Medulla oblongata (tissue), 1 donor: ENCODE measurements around the gene PRRT4.
A peak's percentile ranks its signal among the peaks of the same experiment; 100 is the strongest.

Source experiments
- DNase-seq: peaks from one replicate; pipeline ENCODE4 v3.0.0-alpha.2; 2015; ENCODE audit errors: extremely low spot score

Gene PRRT4

DNA sequence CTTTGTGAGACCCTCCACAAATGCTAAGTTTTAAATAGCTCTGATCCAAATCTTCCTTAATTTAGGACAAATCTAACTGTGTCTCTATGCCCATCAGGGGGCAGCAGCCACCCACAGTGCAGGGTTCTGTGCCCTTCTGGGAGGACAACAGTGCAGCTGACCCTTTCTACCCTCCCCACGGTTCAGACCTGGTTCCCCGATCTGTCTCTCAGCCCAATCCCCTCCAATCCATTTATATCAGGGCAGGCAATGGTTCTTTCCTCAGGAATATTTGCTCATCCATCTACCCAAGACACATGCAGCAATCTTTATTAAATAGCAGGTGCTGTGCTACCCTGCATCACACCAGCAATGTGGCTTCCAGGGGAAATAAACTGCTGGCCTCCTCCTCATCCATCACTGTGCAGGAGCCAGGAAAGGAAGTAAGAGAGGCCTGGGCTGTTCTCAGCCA, 13.8 kb downstream of the PRRT4 start:
- peak; percentile 73 for DNase-seq

DNA sequence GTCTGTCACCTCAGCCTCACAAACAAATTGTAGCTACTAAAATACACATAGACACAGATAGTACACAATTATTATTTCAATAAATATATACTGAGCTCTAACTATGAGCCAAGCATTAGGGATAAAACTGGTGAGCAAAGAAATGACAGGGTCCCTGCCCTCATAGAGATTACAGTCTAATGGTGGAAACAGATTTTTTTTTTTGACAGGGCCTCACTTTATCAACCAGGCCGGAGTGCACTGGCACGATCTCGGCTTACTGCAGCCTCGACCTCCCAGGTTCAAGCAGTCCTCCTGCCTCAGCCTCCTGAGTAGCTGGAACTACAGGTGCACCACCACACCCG, 17.1 kb downstream of the PRRT4 start:
- no peak for DNase-seq

DNA sequence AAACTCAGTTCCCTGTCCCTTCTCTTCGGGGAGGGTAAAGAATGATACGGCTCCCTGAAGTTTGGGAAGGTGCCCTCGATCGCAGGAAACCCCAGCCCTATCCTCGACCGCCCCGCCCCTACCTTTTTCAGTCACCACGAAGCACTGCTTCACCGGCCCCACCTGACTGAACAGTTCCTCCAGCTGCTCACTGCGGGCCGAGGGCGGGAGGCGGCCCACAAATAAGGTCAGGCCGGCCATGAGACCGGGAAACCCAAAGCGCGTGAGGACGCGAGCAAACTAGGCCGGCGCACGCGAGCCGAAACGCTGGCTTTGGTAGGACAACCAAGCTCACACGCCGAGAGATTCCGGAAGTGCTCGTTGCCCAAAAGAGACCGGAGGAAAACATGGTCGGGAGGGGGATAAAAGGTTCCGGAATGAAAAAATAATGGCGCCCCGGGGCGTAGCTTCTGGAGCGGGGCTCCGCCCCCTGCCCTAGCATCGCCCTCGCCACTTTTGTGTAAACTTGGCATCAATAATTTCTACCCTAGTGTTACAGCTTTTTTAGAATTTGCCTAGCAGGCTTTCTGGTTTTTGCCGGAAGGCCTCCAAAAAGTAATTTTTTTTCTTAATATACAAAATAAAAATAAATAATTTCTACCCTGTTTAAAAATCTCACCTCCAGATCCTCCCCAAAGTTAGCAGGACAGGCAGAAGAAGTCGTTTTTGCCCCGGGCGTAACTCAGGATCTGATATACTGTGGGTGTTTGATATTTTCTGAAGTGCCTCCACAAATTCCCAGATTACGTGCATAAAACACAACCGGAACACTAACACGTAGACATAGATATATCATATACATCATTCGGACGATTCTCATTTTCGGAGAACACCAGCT, 17.7 kb downstream of the PRRT4 start, which contains the start of gene RBM28:
Gene RBM28, minus strand, starts transcription at position 355 of the 877 bp plus-strand sequence. Its CDS starts 115 bp downstream, at position 240.
- peak; percentile 92 for DNase-seq

DNA sequence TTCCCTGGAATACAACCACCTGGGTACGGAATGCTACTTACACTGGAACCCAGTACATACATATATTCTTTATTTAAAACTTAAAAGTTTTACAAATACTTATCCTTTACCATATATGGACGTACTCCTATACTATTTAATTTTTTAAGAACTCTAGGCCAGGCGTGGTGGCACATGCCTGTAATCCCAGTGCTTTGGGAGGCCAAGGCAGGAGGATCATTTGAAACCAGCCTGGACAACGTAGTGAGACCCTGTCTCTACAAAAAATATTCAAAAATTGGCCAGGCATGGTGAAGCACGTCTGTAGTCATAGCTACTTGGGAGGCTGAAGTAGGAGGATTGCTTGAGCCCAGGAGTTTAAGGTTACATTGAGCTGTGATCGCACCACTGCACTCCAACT, 19.8 kb downstream of the PRRT4 start:
- no peak for DNase-seq

GRCh38 chr7:128335730-128336129, 25.8 kb downstream of the PRRT4 start:
- no peak for DNase-seq

DNA sequence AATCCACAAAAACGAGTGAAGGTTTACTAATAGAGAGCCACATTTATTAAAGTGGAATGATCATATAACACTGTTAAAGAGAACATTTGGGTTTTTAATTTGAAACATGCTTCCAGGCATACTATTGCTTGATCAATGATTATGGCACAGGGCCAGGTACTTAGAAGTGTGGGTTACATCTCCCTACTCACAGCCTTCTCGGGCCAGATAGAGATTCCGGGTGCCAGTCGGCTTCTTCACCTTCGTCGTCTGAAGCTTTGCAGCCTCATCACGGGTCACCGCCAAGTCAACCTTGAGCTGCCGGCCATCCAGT, 37.2 kb downstream of the PRRT4 start:
- DNase-seq: no peak

GRCh38 chr7:128323459-128324367, 37.8 kb downstream of the PRRT4 start:
- DNase-seq: no peak

DNA sequence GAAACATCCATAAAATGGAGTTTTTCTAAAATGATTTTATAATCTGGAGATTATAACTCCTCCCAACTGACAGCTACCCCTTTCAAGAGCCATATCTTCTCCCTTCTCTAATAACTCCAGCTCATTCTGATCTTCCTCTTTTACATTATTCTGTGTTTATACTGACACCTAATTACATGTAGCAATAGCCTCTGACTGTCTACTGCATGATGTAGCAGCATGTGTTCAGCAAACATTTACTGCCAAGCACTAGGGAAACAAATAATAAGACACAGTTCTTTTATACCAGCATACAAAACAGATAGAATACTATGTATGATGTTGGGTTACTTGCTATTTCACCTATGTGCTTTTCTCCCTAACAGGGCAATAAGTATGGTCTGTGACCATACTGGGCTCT, 38.5 kb downstream of the PRRT4 start:
- no peak for DNase-seq

DNA sequence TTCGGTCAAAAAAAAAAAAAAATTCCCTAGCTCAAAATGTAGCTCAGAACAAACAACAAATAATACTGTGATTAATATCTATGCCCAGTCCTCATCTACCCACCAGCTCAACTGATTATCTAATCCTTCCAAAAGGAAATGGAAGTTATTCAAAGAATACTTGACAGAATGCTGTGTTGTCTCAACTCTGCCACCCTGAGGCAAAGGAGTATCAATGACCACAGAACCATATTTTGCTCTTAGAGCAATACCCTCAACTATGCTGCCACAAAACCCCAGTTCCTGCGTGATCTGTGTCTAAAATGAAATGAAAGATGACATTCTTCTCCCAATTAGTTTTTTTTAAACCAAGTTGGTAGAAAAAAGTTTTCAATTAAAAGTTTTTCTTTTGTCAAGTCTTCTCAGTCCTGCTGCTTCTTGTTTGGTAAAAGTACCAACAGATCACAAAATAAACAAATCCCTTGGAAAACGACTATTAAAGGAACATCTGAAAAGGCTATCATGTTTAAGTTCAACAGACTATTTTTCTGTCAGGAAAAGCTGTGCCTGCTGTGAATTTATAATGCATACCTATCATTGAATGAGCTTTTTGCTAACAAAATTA, 39.3 kb downstream of the PRRT4 start:
- DNase-seq: peak; percentile 63

- DNase-seq: no peak
Observed at GRCh38 chr7:128321044-128321422, 40.5 kb downstream of the PRRT4 start.

DNA sequence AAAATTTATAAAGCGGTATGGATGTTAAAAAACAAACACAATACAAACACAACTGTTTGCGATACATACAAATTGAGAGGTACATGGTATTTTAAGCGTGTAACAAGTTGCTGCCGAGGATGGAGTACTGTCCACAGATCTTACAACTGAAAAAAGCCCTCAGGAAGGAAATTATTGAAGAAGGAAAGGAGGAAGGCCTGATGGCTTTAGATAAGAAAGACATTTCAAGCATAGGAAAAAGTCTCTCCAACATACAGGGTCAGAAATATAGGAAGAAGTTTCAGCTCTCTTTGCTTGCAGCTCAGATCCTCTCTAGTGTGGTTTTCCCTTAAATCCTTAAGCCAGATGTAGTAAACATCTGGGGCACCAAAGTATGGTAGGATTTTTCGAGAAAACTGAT, 42.8 kb downstream of the PRRT4 start:
- no peak for DNase-seq

DNA sequence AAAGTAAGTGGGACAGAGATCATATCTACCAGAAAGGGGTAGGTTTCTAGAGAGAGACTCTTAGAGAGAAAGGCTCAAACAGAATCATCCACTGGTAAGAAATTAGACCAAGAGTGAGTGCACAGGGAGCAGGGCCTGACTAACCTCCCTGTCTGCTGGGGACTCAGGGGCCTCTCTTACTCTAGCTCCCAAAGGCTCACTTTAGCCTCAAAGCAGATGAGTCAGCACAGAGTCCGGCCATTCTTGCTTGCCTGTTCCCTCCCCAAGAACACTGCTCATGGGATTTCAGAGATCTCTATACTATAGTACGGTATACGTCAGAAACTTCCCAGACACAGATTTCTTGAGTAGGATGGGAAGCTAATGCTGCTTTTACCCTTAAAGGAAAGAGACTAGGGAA, 50.5 kb downstream of the PRRT4 start:
- no peak for DNase-seq

GRCh38 chr7:128310499-128310898, 51.0 kb downstream of the PRRT4 start:
- no peak for DNase-seq

GRCh38 chr7:128309976-128310375, 51.5 kb downstream of the PRRT4 start:
- DNase-seq: no peak

DNA sequence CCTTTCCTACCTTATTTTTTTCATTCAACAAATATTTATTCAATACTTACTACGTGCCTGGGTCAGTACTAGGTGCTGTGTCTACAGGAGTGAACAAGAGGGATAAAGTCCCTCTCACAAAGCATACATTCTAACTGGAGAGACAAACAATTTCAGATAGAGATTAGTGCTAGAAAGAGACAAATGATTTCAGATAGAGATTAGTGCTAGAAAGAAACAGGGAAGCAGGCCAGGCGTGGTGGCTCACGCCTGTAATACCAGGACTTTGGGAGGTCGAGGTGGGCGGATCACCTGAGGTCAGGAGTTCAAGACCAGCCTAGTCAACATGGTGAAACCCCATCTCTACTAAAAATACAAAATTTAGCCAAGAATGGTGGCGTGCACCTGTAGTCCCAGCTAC, 52.4 kb downstream of the PRRT4 start:
- no peak for DNase-seq

- DNase-seq: no peak
Observed at GRCh38 chr7:128307061-128307460, 54.4 kb downstream of the PRRT4 start.

DNA sequence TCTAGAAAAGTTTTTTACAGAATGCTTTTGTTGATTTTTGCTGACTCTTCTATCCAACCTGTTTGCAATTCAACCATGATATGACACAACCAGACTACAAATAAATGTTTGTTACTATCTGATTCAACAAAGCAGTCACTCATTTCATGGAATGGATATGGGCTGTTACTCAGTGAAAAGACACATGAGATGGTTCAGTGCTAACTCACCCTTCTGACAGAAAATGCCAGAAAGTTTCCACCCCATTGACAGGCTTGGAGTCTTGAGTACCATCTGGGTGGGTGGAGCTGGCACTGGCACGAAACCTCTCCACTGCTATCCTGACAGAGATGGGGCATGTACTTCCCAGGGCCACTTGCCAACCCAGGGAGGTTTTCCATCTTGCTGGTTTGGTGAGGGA, 57.3 kb downstream of the PRRT4 start:
- peak; percentile 59 for DNase-seq

- no peak for DNase-seq
Observed at GRCh38 chr7:128303643-128304042, 57.8 kb downstream of the PRRT4 start.

DNA sequence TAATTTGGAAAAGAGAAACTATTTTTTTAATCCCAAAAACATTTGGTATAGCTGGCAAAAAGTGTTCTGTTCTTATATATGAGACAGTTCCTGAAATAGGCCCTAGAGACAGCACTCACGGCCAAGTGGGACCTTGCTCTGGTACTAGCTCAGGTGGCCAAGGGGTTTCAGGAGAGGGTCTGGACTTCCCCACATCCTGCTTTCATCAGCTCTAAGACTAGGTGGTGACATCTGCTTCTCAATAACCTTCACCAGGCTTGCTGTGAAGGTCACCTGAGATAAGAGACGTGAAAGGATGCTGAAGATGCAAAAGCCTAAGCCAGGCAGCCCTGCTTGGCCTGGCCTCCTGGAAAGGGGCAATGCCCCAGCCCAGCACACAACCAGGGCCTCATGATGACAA, 58.4 kb downstream of the PRRT4 start:
- no peak for DNase-seq

- DNase-seq: no peak
Observed at GRCh38 chr7:128302139-128302538, 59.4 kb downstream of the PRRT4 start.
